Measurements from ENCODE around the gene RFX2. TPM values are rescaled to one million over a fixed set of nuclear protein-coding genes. Genes with fewer than 3 reads are reported as not detected.

The RFX2 gene
- total RNA-seq, 1 experiment from 2014 or later, result 4.6 TPM

DNA sequence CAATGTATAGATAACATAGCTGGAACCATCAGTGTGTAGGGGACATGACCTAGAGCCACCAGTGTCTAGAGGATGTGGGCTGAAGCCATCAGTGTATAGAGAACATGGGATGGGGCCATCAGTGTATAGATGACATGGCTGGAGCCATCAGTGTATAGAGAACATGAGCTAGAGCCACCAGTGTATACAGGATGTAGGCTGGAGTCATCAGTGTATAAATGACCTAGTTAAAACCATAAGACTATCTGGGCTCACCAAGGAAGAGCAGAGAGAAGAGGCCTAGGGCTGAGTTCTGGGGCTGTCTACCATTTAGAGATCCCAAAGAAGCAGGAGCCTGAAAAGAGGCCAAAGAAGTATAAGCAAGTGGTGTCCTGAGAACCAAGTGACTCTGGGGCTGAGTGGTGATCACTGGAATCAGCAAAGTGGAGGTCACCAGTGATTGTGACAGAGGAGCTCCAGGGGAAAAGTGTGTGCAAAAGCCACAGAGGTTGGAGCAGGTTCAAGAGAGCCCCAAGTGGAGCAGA lies 41.0 kb downstream of the RFX2 start:
- peaks cover 6% of the 10 kb centered on the region; the same call in 1 of the 2 replicates for H3K27me3 Mint-ChIP-seq (ENCODE audit: low read depth)
- CTCF ChIA-PET, result interaction anchor here (0.8 kb wide), 1 partner anchor 57 kb away, joined by 3 read pairs; no protein-coding TSS in a partner anchor
- no peak for DNase-seq (ENCODE audit: low spot score)
- H3K27ac Mint-ChIP-seq, result no peak overlapping the region
- H3K4me3 Mint-ChIP-seq, result no peak overlapping the region
- POLR2A ChIA-PET, result no interaction called here
- peaks cover 8% of the 10 kb centered on the region for H3K9me3 Mint-ChIP-seq
- no peaks in the 10 kb centered on the region for H3K36me3 Mint-ChIP-seq
- TF ChIP-seq, protein P1, sequence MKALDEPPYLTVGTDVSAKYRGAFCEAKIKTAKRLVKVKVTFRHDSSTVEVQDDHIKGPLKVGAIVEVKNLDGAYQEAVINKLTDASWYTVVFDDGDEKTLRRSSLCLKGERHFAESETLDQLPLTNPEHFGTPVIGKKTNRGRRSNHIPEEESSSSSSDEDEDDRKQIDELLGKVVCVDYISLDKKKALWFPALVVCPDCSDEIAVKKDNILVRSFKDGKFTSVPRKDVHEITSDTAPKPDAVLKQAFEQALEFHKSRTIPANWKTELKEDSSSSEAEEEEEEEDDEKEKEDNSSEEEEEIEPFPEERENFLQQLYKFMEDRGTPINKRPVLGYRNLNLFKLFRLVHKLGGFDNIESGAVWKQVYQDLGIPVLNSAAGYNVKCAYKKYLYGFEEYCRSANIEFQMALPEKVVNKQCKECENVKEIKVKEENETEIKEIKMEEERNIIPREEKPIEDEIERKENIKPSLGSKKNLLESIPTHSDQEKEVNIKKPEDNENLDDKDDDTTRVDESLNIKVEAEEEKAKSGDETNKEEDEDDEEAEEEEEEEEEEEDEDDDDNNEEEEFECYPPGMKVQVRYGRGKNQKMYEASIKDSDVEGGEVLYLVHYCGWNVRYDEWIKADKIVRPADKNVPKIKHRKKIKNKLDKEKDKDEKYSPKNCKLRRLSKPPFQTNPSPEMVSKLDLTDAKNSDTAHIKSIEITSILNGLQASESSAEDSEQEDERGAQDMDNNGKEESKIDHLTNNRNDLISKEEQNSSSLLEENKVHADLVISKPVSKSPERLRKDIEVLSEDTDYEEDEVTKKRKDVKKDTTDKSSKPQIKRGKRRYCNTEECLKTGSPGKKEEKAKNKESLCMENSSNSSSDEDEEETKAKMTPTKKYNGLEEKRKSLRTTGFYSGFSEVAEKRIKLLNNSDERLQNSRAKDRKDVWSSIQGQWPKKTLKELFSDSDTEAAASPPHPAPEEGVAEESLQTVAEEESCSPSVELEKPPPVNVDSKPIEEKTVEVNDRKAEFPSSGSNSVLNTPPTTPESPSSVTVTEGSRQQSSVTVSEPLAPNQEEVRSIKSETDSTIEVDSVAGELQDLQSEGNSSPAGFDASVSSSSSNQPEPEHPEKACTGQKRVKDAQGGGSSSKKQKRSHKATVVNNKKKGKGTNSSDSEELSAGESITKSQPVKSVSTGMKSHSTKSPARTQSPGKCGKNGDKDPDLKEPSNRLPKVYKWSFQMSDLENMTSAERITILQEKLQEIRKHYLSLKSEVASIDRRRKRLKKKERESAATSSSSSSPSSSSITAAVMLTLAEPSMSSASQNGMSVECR (CRISPR knock-in tag; IDR thresholded peaks at IDR 0.05; ENCODE audit: borderline replicate concordance), result no peak
- TF ChIP-seq ELF4 (CRISPR knock-in tag; IDR thresholded peaks at IDR 0.05; ENCODE audit: low read depth), result no peak
- TF ChIP-seq MXD4 (CRISPR knock-in tag; IDR thresholded peaks at IDR 0.05; ENCODE audit: borderline replicate concordance), result no peak
- ATAC-seq, result no peak
- peaks cover 9% of the 10 kb centered on the region for H3K4me1 Mint-ChIP-seq

DNA sequence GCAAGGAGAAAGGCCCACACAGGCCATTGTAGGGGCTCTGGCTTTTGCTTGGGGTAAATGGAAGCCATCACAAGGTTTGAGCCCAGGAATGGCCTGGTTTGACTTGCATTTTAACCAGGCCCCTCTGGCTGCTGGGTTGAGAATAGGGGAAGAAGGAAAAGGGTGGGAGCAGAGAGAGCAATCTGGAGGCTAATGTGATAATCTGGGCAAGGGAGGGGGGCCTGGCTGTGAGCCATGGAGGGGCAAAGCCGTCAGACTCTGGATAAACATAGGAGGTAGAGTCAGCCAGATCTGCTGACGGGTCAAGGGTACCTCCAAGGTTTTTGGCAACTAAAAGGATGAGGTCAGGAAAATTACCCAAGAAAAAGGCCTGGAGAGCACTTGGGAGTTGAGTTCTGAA lies 41.6 kb downstream of the RFX2 start:
- no peaks in the 10 kb centered on the region for H3K36me3 Mint-ChIP-seq
- ATAC-seq (no peak), DNase-seq (ENCODE audit: low spot score) (no peak)
- H3K4me1 Mint-ChIP-seq, result peaks cover 9% of the 10 kb centered on the region
- TF ChIP-seq GTF2I (CRISPR knock-in tag; conservative IDR thresholded peaks at IDR 0.05) (no peak), SOX15 (CRISPR knock-in tag; IDR thresholded peaks at IDR 0.05) (no peak)
- TF ChIP-seq, protein P2, sequence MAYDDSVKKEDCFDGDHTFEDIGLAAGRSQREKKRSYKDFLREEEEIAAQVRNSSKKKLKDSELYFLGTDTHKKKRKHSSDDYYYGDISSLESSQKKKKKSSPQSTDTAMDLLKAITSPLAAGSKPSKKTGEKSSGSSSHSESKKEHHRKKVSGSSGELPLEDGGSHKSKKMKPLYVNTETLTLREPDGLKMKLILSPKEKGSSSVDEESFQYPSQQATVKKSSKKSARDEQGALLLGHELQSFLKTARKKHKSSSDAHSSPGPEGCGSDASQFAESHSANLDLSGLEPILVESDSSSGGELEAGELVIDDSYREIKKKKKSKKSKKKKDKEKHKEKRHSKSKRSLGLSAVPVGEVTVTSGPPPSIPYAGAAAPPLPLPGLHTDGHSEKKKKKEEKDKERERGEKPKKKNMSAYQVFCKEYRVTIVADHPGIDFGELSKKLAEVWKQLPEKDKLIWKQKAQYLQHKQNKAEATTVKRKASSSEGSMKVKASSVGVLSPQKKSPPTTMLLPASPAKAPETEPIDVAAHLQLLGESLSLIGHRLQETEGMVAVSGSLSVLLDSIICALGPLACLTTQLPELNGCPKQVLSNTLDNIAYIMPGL (CRISPR knock-in tag; IDR thresholded peaks at IDR 0.05), result no peak
- TF ChIP-seq, protein P3, sequence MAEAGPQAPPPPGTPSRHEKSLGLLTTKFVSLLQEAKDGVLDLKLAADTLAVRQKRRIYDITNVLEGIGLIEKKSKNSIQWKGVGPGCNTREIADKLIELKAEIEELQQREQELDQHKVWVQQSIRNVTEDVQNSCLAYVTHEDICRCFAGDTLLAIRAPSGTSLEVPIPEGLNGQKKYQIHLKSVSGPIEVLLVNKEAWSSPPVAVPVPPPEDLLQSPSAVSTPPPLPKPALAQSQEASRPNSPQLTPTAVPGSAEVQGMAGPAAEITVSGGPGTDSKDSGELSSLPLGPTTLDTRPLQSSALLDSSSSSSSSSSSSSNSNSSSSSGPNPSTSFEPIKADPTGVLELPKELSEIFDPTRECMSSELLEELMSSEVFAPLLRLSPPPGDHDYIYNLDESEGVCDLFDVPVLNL (CRISPR knock-in tag; IDR thresholded peaks at IDR 0.05; ENCODE audit: borderline replicate concordance, low read depth), result no peak
- TF ChIP-seq, protein P4, sequence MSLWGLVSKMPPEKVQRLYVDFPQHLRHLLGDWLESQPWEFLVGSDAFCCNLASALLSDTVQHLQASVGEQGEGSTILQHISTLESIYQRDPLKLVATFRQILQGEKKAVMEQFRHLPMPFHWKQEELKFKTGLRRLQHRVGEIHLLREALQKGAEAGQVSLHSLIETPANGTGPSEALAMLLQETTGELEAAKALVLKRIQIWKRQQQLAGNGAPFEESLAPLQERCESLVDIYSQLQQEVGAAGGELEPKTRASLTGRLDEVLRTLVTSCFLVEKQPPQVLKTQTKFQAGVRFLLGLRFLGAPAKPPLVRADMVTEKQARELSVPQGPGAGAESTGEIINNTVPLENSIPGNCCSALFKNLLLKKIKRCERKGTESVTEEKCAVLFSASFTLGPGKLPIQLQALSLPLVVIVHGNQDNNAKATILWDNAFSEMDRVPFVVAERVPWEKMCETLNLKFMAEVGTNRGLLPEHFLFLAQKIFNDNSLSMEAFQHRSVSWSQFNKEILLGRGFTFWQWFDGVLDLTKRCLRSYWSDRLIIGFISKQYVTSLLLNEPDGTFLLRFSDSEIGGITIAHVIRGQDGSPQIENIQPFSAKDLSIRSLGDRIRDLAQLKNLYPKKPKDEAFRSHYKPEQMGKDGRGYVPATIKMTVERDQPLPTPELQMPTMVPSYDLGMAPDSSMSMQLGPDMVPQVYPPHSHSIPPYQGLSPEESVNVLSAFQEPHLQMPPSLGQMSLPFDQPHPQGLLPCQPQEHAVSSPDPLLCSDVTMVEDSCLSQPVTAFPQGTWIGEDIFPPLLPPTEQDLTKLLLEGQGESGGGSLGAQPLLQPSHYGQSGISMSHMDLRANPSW (CRISPR knock-in tag; conservative IDR thresholded peaks at IDR 0.05; ENCODE audit: low read depth), result no peak
- peaks cover 6% of the 10 kb centered on the region; the same call in 1 of the 2 replicates for H3K27me3 Mint-ChIP-seq (ENCODE audit: low read depth)
- POLR2A ChIA-PET, result no interaction called here
- H3K9me3 Mint-ChIP-seq, result peaks cover 8% of the 10 kb centered on the region
- CTCF ChIA-PET, result no interaction called here
- H3K4me3 Mint-ChIP-seq, result no peak overlapping the region
- H3K27ac Mint-ChIP-seq, result no peak overlapping the region

DNA sequence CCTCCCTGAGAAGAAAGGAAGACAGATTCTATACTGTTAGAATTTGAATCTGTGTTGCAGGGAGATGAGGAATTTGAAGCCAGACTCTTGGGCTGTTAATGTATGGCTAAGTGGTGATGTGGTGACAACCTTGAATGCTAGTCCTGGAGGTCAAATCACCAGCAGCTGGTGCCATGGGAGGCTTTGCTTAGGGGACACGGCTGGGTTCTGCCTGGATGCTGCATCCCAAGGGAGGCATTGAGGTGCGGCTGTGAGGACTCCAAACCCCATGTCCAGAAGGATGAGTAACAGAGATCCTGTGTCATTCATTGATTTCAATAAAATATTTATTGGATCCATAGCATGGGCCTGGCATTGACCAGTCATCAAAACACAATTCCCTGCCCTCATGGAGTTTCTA lies 42.3 kb downstream of the RFX2 start:
- DNase-seq (ENCODE audit: low spot score), result no peak
- H3K36me3 Mint-ChIP-seq, result no peaks in the 10 kb centered on the region
- no peak overlapping the region for H3K27ac Mint-ChIP-seq
- ChIA-PET POLR2A (no interaction called here), CTCF (interaction anchor here (1.0 kb wide), 1 partner anchor 19 kb away, joined by 3 read pairs; no protein-coding TSS in a partner anchor)
- H3K4me1 Mint-ChIP-seq, result peaks cover 9% of the 10 kb centered on the region
- H3K4me3 Mint-ChIP-seq, result no peak overlapping the region
- H3K9me3 Mint-ChIP-seq, result peaks cover 8% of the 10 kb centered on the region
- peaks cover 6% of the 10 kb centered on the region; the same call in 1 of the 2 replicates for H3K27me3 Mint-ChIP-seq (ENCODE audit: low read depth)
- no peak for ATAC-seq
- TF ChIP-seq MYBL2 (CRISPR knock-in tag; IDR thresholded peaks at IDR 0.05) (no peak), GTF2I (CRISPR knock-in tag; conservative IDR thresholded peaks at IDR 0.05) (no peak), ZNF232 (CRISPR knock-in tag; IDR thresholded peaks at IDR 0.05) (no peak), ZNF121 (CRISPR knock-in tag; IDR thresholded peaks at IDR 0.05) (no peak), ZNF423 (CRISPR knock-in tag; IDR thresholded peaks at IDR 0.05) (no peak), NR2C2 (CRISPR knock-in tag; IDR thresholded peaks at IDR 0.05) (no peak), ZNF219 (CRISPR knock-in tag; IDR thresholded peaks at IDR 0.05; ENCODE audit: borderline replicate concordance) (no peak)
- TF ChIP-seq, protein P1 (CRISPR knock-in tag; IDR thresholded peaks at IDR 0.05; ENCODE audit: borderline replicate concordance), result no peak
- TF ChIP-seq, protein P5, sequence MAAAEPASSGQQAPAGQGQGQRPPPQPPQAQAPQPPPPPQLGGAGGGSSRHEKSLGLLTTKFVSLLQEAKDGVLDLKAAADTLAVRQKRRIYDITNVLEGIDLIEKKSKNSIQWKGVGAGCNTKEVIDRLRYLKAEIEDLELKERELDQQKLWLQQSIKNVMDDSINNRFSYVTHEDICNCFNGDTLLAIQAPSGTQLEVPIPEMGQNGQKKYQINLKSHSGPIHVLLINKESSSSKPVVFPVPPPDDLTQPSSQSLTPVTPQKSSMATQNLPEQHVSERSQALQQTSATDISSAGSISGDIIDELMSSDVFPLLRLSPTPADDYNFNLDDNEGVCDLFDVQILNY (CRISPR knock-in tag; IDR thresholded peaks at IDR 0.05), result no peak

All from WTC11 (cell line).